GM21786 (cell line): ENCODE measurements around the gene CCNL1.

Experiments used
- ATAC-seq: cut with Tn5 transposase; IDR thresholded peaks from one replicate; pipeline ENCODE4 v1.9.1; 2021; ENCODE audit not compliant: unreplicated experiment

Gene CCNL1

GRCh38 chr3:157126365-157126764, 33.6 kb downstream of the CCNL1 start:
- ATAC-seq: no peak

GRCh38 chr3:157125101-157125500, 34.8 kb downstream of the CCNL1 start:
- no peak for ATAC-seq

- no peak for ATAC-seq
Observed at GRCh38 chr3:157123621-157124020, 36.3 kb downstream of the CCNL1 start.

DNA sequence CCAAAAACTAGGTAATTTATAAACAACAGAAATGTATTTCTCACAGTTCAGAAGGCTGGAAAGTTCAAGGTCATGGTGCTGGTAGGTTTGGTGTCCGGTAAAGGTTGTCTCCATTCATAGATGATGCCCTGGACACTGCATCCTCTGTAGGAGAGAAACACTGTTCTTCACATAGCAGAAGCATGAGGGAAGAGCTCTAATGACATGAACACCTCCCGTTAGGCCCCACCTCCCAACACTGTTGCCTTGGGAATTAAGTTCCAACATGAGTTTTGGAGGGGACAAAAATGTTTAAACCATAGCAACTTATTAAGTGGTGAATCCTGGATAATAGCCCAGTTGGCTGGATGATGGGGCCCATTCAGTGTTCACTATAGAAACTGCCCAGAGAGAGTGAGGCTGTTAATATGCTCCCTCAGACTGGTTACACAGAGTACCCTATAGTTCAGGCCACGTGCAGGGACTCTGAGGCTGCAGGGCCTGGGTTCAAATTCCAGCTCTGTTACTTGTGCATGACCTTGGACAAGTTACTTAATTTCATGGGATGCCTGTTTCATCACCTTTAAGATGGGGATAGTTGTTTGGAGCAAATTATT, 37.0 kb downstream of the CCNL1 start:
- no peak for ATAC-seq

- ATAC-seq: no peak
Observed at GRCh38 chr3:157122116-157122515, 37.8 kb downstream of the CCNL1 start.

- ATAC-seq: no peak
Observed at GRCh38 chr3:157121522-157121921, 38.4 kb downstream of the CCNL1 start.

DNA sequence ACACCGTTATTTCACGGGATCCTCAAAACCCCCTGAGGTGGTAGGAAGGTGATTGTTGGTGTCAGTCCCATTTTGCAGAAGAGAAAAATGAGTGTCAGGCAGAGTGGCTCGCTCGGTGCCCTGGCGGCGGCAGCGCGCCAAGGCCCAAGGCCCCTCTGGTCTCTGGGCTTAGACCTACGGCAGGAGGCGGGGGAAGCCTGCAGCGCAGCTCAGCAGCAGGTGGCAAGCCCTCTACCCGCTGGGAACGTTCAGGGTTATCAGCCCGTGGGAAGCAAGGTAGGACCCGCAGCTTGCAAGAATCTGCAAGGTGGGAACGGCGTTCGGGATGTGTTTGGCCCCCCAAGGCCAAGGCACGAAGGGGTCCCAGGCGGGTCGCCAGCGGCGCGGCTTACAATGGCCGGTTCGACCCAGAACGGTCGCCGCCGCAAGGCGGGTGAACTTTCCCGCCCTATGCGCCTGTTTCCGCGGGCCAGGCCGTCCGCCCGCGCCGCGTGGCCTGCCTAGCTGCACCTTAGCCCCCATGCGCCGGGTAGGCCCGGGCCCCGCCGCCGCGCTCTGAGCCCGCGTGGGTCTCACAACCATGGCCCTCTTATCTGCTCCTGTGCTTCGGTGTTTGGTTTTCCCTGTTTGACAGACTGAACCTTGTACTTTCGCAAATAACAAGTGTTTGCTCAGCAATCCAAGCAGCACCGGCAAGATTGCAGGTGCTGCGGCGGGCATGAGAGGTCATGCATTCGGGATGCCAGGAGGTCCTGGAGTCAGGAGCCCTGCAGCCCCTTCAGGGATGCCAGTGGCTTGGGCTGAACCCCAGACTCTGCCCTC, 39.7 kb downstream of the CCNL1 start:
- ATAC-seq: no peak

- ATAC-seq: no peak
Observed at GRCh38 chr3:157119369-157119951, 40.5 kb downstream of the CCNL1 start.

- ATAC-seq: no peak
Observed at GRCh38 chr3:157117875-157118654, 41.9 kb downstream of the CCNL1 start.

DNA sequence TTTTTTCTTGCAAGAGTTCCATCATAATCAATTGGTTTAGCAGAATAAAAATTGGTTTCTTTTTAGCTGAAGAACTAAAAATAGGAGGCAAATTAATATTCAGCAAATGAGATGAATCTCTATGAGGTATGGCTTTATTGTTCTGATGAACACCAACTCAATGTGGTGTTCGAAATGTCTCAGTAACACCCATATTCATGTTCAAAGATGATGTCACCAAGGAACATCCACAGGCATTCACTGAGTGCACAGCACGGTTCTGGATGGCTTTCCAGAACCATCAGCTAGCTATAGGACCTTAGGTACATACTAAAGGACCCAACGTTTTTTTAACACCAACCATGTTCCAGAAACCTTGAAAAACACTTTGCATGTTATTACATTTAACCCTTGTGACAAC, 42.7 kb downstream of the CCNL1 start:
- ATAC-seq: no peak

DNA sequence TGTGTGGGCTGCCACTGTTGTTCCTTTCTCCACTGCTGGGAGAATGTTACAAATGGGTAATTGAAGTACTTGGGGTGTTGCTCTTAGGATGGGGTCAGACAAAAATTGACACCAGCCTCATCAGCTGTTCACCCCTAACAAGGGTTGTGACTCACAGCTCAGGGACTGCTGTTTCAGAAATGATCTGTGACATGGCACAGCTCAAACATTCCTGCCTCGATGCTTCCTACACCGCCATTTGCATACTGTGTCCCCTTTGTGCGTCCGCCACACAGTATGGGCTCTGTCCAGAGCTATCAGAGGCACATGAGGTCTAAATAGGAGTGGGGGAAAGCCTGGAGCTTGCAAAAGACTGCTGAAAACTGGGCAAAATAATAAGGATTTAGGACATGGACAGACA, 43.9 kb downstream of the CCNL1 start:
- ATAC-seq: no peak

- ATAC-seq: no peak
Observed at GRCh38 chr3:157115069-157116006, 44.6 kb downstream of the CCNL1 start.

DNA sequence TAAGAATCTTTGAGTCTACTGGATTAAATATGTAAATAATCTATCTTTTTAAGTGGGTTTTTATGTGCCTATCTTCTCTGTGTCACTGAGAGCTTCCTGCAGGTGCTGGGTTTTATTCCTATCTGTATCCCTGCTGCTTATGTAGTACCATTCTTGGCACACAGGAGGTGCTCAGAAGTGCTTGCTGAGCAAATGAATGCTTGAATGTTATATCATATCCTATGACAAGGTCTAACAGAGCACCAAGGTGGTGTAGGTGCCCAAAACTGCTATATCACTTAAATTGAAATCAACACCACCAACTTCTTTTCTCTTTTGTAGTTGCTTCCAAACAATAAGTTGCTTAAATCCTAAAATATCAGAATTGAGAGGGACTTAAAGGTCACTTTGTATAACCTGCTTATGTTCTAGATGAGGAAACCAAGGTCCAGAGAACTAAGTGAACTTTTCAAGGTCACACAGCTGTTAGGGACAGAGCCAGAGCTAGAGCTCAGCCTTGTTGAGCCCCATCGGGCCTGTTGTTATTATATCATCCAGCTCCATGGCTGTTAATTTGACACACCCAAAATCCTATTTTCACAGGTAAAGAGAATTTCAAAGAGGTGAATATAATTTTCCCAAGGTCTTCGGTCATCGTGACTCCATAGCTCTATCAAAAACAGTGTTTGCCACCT, 46.0 kb downstream of the CCNL1 start:
- no peak for ATAC-seq

DNA sequence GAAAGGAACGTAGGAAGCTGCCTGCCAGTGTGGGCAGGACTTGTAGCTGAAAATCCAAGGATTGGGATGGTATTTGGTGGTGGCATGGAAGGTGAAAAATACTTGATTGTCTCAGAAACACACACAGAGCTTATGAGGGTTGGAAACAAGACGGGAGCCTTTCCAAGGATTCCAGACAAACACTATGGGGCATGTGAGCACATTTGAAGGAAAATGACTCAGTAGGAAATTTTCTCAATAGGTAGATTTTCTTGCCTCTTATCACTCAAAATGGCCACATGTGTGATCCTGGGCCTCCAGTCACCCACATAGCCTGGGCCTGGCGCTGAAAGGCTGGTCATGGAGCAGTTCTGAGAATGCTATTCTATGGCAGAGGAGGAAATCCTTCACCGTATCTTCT, 47.4 kb downstream of the CCNL1 start:
- no peak for ATAC-seq

GRCh38 chr3:157111518-157111917, 48.4 kb downstream of the CCNL1 start:
- no peak for ATAC-seq

DNA sequence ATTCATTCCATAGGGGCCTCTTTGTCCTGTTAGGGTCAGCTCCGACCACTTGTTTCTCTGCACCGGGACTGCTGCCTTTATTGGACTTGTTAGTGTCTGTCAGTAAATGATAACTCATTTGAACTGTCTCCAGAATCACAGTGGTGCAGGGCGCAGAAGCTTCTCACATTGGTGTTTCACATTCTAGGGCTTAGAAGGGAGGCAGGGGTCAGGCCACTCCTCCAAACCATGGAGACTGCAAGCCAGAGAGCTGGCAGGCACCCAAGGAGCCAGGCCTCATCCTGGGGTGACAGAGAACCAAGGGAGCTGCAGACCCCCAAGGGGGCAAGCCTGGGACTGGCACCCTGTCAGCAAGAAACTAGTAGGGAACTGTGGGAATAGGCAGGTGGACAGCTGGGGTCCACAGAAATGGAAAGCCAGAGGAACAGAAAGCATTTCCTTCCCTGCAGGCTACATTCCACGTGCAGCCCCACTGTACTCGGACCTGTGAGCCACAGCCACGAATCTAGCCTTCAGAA, 49.1 kb downstream of the CCNL1 start:
- ATAC-seq: no peak

DNA sequence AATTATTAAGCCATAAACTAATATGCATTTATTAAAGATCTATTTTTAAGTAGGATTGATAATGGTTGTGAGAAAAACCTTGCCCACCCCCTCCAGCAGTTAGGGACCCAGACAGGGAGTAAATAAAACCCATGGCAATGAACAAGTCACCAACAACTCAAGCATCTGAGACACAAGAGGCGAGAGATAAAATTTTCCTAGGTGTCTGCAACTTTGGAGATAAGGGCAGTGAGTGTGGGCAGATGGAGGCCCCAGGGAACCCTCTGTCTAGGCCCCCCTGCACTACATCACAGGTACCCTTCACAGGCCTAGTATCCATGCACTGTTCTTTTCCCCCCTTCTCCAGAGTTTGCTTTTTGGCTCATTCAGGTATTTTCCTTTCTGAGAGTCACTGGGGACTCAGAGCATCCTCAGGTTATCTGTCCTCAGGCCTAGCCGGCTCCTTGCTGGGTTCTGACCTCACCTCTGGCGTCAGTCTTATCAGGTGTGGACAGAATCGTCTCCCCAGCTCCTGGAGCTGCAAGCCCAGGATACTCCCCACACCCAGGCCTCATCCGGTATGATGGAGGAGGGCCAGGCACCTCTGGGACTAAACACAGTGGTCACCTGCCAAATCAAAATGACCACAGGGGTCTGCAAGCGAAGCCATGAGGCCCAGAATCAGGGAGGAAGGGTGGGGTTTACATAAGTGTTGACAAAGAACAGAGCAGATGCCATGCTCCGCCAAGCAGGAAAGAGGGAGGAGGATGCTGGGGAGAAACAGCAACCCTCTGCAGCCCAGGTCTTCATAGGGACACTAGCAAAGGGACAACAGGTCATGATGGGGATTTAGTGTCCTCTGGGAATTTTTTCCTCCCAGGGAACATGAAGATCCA, 50.4 kb downstream of the CCNL1 start:
- ATAC-seq: no peak

GRCh38 chr3:157107644-157108133, 52.3 kb downstream of the CCNL1 start:
- ATAC-seq: no peak

DNA sequence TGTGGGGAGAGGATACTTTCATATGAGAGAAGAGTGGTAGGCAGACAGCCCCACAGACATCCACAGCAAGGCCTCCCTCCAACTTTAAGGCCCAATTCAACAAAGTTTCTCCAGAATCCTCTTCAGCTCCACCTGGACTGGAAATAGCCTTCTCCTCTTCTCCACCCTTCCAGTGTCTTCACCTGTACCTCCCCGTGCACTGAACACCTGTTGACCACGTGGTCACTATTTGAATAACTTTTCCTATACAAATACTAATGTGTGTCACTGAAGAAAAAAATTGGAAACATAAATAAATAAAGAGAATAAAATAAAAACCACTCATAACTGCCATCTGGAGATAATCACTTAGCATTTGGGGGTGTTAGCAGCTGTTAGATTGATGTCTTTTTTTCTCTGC, 52.9 kb downstream of the CCNL1 start:
- no peak for ATAC-seq
